Rectal smooth muscle tissue (tissue), 1 donor: ENCODE data around the gene SLAMF7.

Source experiments
- H3K27ac ChIP-seq: one replicate; pipeline ENCODE4 v1.7.0; 2013; ENCODE audit warnings: low read depth, low read length, inconsistent platforms
- H3K27me3 ChIP-seq: one replicate; pipeline ENCODE4 v1.7.0; 2013; ENCODE audit warnings: low read length; ENCODE audit not compliant: control insufficient read depth, insufficient read depth
- H3K36me3 ChIP-seq: one replicate; pipeline ENCODE4 v1.7.0; 2013; ENCODE audit warnings: low read length; ENCODE audit not compliant: control insufficient read depth, insufficient read depth
- H3K4me1 ChIP-seq: one replicate; pipeline ENCODE4 v1.7.0; 2013; ENCODE audit warnings: low read length; ENCODE audit not compliant: control insufficient read depth, insufficient read depth
- H3K4me3 ChIP-seq: one replicate; pipeline ENCODE4 v1.7.0; 2013; ENCODE audit warnings: low read length
- H3K9ac ChIP-seq: one replicate; pipeline ENCODE4 v1.7.0; 2013; ENCODE audit warnings: low read length

The SLAMF7 gene

DNA sequence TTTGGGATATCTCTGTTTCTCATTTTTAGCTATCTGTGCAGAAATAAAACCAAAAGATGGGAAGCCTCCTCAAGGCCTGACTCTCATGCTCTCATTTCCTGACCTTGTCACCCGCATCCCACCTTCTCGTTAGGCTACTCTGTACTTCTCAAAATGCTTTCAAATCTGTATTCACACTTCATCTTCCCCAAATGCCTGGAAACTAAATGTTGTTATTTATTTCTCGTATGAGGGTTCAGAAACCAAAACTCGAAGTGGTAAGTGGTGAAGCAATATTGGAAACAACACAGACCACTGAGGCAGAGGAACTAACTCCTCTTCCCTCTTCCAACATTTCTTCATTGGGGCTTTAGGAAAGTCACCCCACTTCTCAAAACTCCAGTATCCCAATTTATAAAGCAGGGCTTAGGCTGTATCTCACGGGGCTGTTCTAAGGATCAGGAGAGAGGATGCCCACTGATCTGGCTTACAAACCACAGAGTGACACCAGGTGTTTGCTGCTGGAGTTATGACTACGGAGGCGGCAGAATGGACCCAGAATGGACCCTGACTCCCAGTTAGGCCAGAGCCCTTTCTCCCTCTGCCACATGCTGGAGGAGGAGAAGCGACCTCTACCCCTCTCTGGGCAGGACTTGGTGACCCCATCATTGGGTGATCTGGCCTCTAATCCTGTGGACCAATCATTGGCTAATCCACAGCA, 3.5 kb downstream of the SLAMF7 start:
- no peaks in the 10 kb centered on the region for H3K4me1 ChIP-seq
- H3K36me3 ChIP-seq: no peaks in the 10 kb centered on the region
- H3K9ac ChIP-seq: no peak overlapping the region
- no peak overlapping the region for H3K4me3 ChIP-seq
- no peak overlapping the region for H3K27ac ChIP-seq
- no peaks in the 10 kb centered on the region for H3K27me3 ChIP-seq

DNA sequence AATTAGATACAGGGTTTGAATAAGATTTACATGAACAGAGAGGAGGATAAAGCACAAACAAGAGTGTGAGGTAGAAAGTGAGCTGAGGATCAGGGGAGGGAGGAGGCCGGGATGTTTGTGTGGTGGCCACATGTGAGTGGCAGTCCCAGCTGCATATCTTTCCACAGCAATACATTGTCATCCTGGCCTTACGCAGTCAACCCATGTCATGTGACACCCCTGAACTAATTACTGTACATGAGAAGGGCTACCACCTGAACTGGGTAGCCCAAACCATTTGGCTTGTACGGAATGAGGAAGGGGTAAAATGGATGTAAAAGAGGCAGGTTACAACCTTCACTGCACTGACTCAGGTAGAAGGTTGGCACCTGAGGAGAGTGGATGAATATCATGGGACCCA, 4.2 kb downstream of the SLAMF7 start:
- Histone ChIP-seq H3K4me3 (no peak overlapping the region), H3K27ac (no peak overlapping the region)

GRCh38 chr1:160744199-160744851, 5.3 kb downstream of the SLAMF7 start:
- Histone ChIP-seq H3K27ac (no peak overlapping the region), H3K9ac (no peak overlapping the region), H3K4me1 (no peaks in the 10 kb centered on the region), H3K27me3 (no peaks in the 10 kb centered on the region), H3K4me3 (no peak overlapping the region), H3K36me3 (no peaks in the 10 kb centered on the region)

More for the DNA sequence above, 4.2 kb downstream of the SLAMF7 start:
- Histone ChIP-seq H3K4me1 (no peaks in the 10 kb centered on the region), H3K36me3 (no peaks in the 10 kb centered on the region), H3K27me3 (no peaks in the 10 kb centered on the region), H3K9ac (no peak overlapping the region)

DNA sequence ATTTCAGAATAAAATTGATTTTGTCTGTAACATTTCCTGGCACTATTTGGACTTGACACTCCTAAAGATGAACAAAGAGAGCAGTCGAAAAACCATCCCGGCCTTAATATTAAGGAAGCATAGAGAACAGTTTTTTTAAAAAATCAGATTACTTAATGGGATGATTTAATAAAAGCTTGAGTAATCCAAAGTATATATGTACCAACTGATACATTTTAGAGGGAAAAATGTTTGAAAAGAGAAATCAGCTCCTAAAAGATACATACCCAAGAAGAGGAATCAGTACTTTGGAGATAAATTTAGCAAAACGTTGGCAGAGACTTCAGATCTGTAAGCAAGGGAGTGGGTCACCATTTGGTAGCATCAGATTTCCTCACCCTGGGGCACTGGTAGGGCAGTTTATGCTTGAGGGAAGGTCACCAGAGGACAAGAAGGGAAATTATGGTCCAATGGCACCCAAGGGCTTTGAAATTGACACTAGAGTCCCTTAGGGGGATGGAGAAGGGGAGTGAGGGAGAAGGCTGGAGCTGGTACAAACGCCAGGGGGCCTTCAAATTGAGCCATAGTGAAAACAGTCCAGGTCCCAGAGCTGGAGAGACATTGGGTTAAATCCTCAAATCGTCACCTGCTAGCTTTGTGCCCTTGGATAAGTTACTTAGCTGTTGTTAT, 5.9 kb downstream of the SLAMF7 start:
- no peaks in the 10 kb centered on the region for H3K4me1 ChIP-seq
- no peak overlapping the region for H3K9ac ChIP-seq
- no peak overlapping the region for H3K27ac ChIP-seq
- H3K36me3 ChIP-seq: no peaks in the 10 kb centered on the region
- no peak overlapping the region for H3K4me3 ChIP-seq
- peaks cover 2% of the 10 kb centered on the region for H3K27me3 ChIP-seq

GRCh38 chr1:160745551-160745950, 6.5 kb downstream of the SLAMF7 start:
- no peaks in the 10 kb centered on the region for H3K4me1 ChIP-seq
- no peak overlapping the region for H3K27ac ChIP-seq
- H3K27me3 ChIP-seq: peaks cover 3% of the 10 kb centered on the region

DNA sequence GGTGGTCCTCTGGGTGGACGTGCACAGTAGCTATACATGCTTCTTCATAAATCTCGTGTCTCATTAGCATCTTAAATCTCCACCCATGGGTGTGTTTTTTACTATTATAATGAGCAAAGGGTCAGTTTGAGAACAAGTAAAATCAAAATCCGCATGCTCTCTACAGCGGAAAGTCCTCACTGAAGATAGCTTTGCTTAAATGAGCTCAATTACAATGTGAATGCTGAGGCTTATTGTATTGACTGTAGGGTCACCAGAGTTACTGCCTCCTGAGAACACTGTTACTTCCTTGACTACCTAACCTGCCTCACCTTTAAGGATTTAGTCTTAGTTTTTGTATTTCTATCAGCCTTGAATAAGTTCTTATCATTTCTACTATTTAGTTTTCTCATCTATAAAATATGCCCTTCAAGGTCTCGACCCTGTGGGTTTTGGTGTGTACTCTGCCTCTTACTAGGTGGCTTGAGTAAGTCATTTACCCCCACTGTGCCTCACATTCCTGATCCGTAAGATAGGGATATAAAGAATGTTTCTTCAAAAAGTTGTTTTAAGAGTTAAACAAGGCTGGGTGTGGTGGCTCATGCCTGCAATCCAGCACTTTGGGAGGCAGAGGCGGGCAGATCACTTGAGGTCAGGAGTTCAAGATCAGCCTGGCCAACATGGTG, 7.9 kb downstream of the SLAMF7 start:
- Histone ChIP-seq H3K27ac (no peak overlapping the region), H3K4me1 (no peaks in the 10 kb centered on the region), H3K9ac (no peak overlapping the region), H3K4me3 (no peak overlapping the region), H3K27me3 (peaks cover 3% of the 10 kb centered on the region), H3K36me3 (no peaks in the 10 kb centered on the region)

More at GRCh38 chr1:160745551-160745950, 6.5 kb downstream of the SLAMF7 start:
- no peak overlapping the region for H3K4me3 ChIP-seq
- H3K9ac ChIP-seq: no peak overlapping the region
- H3K36me3 ChIP-seq: no peaks in the 10 kb centered on the region

DNA sequence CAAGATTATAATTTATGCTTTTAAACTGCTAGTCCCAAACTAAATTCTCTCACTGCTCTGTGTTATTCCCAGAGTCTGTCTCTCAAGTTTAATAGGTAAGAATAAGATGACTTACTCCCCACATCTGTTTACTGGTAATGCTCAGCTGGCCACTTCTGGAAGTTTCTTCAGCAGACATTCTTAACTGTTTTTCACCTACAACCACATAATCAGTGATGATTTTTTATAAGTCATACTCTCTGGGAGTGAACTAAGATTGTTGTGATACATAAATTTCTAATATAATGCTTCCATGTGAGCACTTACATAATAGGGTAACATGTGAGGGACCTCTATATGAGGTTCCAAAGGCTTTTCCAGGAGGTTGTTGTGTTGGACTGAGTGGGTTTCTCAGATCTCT, 8.7 kb downstream of the SLAMF7 start:
- no peak overlapping the region for H3K27ac ChIP-seq

DNA sequence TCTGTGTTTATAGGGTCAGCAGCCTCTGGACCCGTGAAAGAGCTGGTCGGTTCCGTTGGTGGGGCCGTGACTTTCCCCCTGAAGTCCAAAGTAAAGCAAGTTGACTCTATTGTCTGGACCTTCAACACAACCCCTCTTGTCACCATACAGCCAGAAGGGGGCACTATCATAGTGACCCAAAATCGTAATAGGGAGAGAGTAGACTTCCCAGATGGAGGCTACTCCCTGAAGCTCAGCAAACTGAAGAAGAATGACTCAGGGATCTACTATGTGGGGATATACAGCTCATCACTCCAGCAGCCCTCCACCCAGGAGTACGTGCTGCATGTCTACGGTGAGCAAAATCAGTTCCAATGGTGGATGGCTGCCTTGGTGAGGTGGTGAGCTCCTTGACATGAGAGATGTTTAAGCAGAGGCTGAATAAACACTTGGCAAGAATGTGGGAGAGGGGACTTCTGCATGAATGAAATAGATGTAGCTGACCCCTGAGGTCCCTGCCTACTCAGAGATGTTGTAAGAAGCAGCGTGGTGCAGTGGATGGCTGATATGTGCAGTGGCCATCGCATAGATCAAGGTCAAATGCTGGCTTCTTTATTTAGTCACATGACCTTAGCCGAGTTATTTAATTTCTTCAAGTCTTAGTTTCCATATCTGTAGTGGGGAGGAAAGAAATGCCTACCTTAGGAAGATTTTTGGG, 9.3 kb downstream of the SLAMF7 start:
- Histone ChIP-seq H3K27me3 (peaks cover 3% of the 10 kb centered on the region), H3K4me3 (no peak overlapping the region), H3K36me3 (no peaks in the 10 kb centered on the region), H3K4me1 (no peaks in the 10 kb centered on the region), H3K27ac (no peak overlapping the region), H3K9ac (no peak overlapping the region)

More for the DNA sequence above, 8.7 kb downstream of the SLAMF7 start:
- H3K36me3 ChIP-seq: no peaks in the 10 kb centered on the region
- H3K27me3 ChIP-seq: peaks cover 3% of the 10 kb centered on the region
- no peak overlapping the region for H3K4me3 ChIP-seq
- H3K9ac ChIP-seq: no peak overlapping the region
- no peaks in the 10 kb centered on the region for H3K4me1 ChIP-seq

DNA sequence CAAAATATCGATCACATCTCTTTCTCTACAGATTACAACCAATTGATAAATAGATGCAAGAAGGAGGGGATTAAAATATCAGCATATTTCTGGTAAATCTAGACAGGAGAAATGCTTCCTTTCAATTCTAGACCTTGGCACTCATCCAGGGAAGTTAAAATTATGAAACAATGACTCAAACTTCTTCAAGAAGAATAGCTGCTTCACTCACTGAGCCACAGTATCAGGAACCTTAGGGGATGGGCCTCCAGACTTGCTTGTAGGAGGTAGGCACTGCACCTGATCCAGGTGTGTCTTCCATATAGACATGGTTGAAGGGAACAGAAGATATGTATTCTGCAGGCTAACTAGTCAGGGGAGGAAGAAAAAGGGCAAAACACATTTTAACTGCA, 9.8 kb downstream of the SLAMF7 start:
- no peaks in the 10 kb centered on the region for H3K4me1 ChIP-seq
- H3K27ac ChIP-seq: no peak overlapping the region
- peaks cover 3% of the 10 kb centered on the region for H3K27me3 ChIP-seq
- H3K4me3 ChIP-seq: no peak overlapping the region
- H3K36me3 ChIP-seq: no peaks in the 10 kb centered on the region
- H3K9ac ChIP-seq: no peak overlapping the region

DNA sequence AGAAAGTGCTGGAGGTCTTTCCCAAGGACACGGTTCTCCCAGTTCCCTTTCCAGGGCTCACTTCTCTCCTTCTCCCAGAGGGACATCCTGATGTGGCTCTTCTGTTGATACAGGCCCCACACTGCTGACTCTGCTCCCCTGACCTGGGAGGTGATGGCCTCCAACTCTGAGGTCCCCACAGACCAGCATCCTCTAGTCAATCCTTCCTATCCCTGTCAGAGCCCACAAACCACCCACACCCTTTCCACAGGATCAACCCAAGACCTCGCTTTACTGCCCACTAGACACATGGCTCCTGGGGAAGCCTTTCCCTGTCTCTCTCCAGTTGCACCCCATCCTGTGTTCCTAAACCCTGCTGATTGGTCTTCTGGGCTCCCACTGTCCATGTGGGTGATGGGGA, 11.6 kb downstream of the SLAMF7 start:
- no peaks in the 10 kb centered on the region for H3K4me1 ChIP-seq
- H3K27ac ChIP-seq: no peak overlapping the region
- peaks cover 3% of the 10 kb centered on the region for H3K27me3 ChIP-seq
- no peak overlapping the region for H3K9ac ChIP-seq
- H3K4me3 ChIP-seq: no peak overlapping the region
- no peaks in the 10 kb centered on the region for H3K36me3 ChIP-seq

DNA sequence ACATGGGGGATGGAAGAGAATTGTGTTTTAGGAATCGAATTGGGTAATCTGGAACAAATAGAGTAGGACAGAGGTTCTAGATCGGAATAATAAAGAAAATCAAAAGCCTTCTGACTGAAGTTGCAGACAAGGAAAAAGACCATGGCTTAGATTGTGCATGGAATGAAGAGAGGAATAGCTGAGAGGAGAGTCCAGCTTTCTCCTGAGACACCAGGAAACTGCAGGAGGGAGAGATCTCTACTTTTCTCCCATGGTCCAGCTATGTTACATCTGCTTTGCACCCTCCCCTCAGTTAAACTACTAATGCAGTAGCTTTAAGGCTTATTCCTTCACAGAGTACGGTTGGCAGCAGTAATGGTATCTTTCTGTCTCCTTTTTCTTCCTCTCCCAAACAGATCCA, 13.4 kb downstream of the SLAMF7 start:
- H3K27ac ChIP-seq: no peak overlapping the region
- H3K4me3 ChIP-seq: no peak overlapping the region
- H3K4me1 ChIP-seq: no peaks in the 10 kb centered on the region
- H3K36me3 ChIP-seq: no peaks in the 10 kb centered on the region
- H3K27me3 ChIP-seq: peaks cover 3% of the 10 kb centered on the region
- H3K9ac ChIP-seq: no peak overlapping the region

DNA sequence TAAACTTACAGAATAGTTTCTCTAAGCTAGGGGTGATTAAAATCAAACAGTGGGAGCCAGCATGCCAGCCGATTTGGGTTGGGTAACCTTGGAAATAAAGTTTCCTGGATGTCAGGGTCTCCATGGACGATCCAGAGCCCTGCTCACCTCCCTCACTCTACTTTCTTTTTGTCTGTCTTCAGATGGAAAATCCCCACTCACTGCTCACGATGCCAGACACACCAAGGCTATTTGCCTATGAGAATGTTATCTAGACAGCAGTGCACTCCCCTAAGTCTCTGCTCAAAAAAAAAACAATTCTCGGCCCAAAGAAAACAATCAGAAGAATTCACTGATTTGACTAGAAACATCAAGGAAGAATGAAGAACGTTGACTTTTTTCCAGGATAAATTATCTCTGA, 13.9 kb downstream of the SLAMF7 start:
- H3K4me1 ChIP-seq: no peaks in the 10 kb centered on the region

More for the DNA sequence above, 13.9 kb downstream of the SLAMF7 start:
- Histone ChIP-seq H3K9ac (no peak overlapping the region), H3K27me3 (peaks cover 3% of the 10 kb centered on the region), H3K27ac (no peak overlapping the region), H3K4me3 (no peak overlapping the region), H3K36me3 (no peaks in the 10 kb centered on the region)
